GM23248 (cell line): Measurements from ENCODE around the gene DPH3. TPM values are rescaled to one million over a fixed set of nuclear protein-coding genes. Genes with fewer than 3 reads are reported as not detected.

ENCODE experiments used
- DNase-seq: peaks from one replicate; pipeline ENCODE4 v3.0.0-alpha.2; 2015
- H2AFZ ChIP-seq: fragments of 200-600 bp; sonication (generic); 2 replicates; pipeline ENCODE4 v1.6.1; 2016; ENCODE audit warnings: antibody characterized with exemption
- H3F3A ChIP-seq: fragments of 200-600 bp; sonication (generic); 2 replicates; pipeline ENCODE4 v1.6.1; 2016; ENCODE audit warnings: mild to moderate bottlenecking, antibody characterized with exemption, mixed run types; ENCODE audit not compliant: insufficient read depth
- H3K27ac ChIP-seq: fragments of 200-600 bp; sonication (generic); 2 replicates; pipeline ENCODE4 v1.5.1; 2016; ENCODE audit warnings: mild to moderate bottlenecking
- H3K27me3 ChIP-seq: fragments of 200-600 bp; sonication (generic); replicated peaks from 2 replicates; pipeline ENCODE4 v1.6.1; 2016; ENCODE audit warnings: mild to moderate bottlenecking; ENCODE audit not compliant: insufficient read depth
- H3K36me3 ChIP-seq: fragments of 200-600 bp; sonication (generic); 2 replicates; pipeline ENCODE4 v1.6.1; 2016; ENCODE audit warnings: low read depth, mild to moderate bottlenecking
- H3K4me1 ChIP-seq: fragments of 200-600 bp; sonication (generic); 2 replicates; pipeline ENCODE4 v1.6.1; 2016; ENCODE audit warnings: mild to moderate bottlenecking; ENCODE audit not compliant: insufficient read depth
- H3K4me2 ChIP-seq: fragments of 200-600 bp; sonication (generic); one replicate; pipeline ENCODE4 v1.6.1; 2016; ENCODE audit warnings: mild to moderate bottlenecking; ENCODE audit not compliant: unreplicated experiment
- H3K4me3 ChIP-seq: fragments of 200-600 bp; sonication (generic); 2 replicates; pipeline ENCODE4 v1.5.1; 2016; ENCODE audit warnings: mild to moderate bottlenecking
- H3K79me2 ChIP-seq: fragments of 200-600 bp; sonication (generic); 2 replicates; pipeline ENCODE4 v1.6.1; 2016; ENCODE audit warnings: mild to moderate bottlenecking; ENCODE audit not compliant: insufficient read depth
- H3K9ac ChIP-seq: fragments of 200-600 bp; sonication (generic); 2 replicates; pipeline ENCODE4 v1.6.1; 2016; ENCODE audit warnings: mild to moderate bottlenecking
- H3K9me2 ChIP-seq: fragments of 200-600 bp; sonication (generic); 2 replicates; pipeline ENCODE4 v1.6.1; 2016; ENCODE audit warnings: mixed run types, mild to moderate bottlenecking, moderate library complexity; ENCODE audit not compliant: insufficient read depth
- H3K9me3 ChIP-seq: fragments of 200-600 bp; sonication (generic); one replicate; pipeline ENCODE4 v1.6.1; 2017; ENCODE audit warnings: low read depth
- H4K20me1 ChIP-seq: fragments of 200-600 bp; sonication (generic); 2 replicates; pipeline ENCODE4 v1.6.0; 2016; ENCODE audit not compliant: insufficient read depth
- EZH2 ChIP-seq: fragments of 200-600 bp; sonication (generic); IDR thresholded peaks from 2 replicates; pipeline ENCODE4 v1.6.1; 2018; ENCODE audit warnings: antibody characterized with exemption, mild to moderate bottlenecking; ENCODE audit not compliant: insufficient read depth, poor library complexity, severe bottlenecking
- EZH2phosphoT487 ChIP-seq: fragments of 200-600 bp; sonication (generic); IDR thresholded peaks from 2 replicates; pipeline ENCODE4 v1.6.1; 2018; ENCODE audit warnings: antibody characterized with exemption, moderate library complexity, mild to moderate bottlenecking, low read depth; ENCODE audit not compliant: insufficient read depth
- WGBS, 2 experiments: methylation state at CpG; one replicate each; pipeline ENCODE4 v1.1.6; 2015 to 2017; ENCODE audit warnings: low lambda C conversion rate in 2 of 2, low coverage in 1 of 2; ENCODE audit errors: missing lambda C conversion rate in 2 of 2; 5-methylcytosine and 5-hydroxymethylcytosine counted together
- in situ Hi-C: fragments of 300-500 bp; cut with MboI; formaldehyde crosslinking; loops from 2 replicates; pipeline ENCODE4 v1.15.0; 2020
- polyA plus RNA-seq: library from polyadenylated mRNA; unstranded; fragments of >200 nt; fragmentation: Nextera tagmentation; extraction: Ambion mirVana; gene quantifications from 2 replicates; pipeline ENCODE4 v1.2.1, GENCODE V29; 2016
- total RNA-seq: library from RNA; depleted of rRNA; stranded (reverse); fragments of >200 nt; shearing (Covaris generic); gene quantifications from 2 replicates; pipeline ENCODE4 v1.2.3, GENCODE V29; 2014

Gene DPH3
- total and polyA plus RNA-seq, 2 experiments from 2014 or later: 27.1 to 51.3 TPM

DNA sequence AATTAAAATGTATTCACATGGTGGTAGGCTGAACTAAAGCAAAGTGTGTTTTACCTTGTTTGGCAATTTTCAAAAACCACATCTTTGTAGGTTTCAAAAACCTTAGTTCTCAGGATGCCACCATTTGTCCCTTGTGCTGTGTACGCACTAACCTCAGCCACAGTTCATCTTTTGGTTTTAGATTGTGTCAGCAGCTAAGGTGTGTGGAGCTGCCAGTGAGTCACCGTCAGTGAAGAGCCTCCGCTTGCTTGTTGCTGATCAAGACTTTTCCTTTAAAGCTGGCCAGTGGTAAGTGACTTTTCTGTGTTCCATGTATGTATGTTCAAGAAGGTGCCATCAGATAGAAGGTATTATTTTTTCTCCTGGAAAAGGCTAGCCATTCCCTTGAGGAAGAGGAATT lies 21.4 kb upstream of the DPH3 start:
- no peaks in the 10 kb centered on the region for H3K27me3 ChIP-seq
- H3K9ac ChIP-seq: no peak overlapping the region
- no peak for TF ChIP-seq EZH2
- TF ChIP-seq EZH2phosphoT487: no peak
- H3K9me2 ChIP-seq: no peaks in the 10 kb centered on the region
- no peaks in the 10 kb centered on the region for H3K79me2 ChIP-seq
- H4K20me1 ChIP-seq: no peaks in the 10 kb centered on the region
- 100% methylated on average over 3 of the region's 3 CpGs for WGBS, 2 experiments
- H3K36me3 ChIP-seq: no peaks in the 10 kb centered on the region
- H3F3A ChIP-seq: peaks cover 13% of the 10 kb centered on the region; the same call in 1 of the 2 replicates
- no peak overlapping the region for H2AFZ ChIP-seq
- in situ Hi-C loops: loop anchor here (25.0 kb wide), 2 partner anchors 751 to 926 kb away; no protein-coding TSS in a partner anchor
- no peak overlapping the region for H3K27ac ChIP-seq
- H3K4me2 ChIP-seq: no peak overlapping the region
- peaks cover 18% of the 10 kb centered on the region for H3K4me1 ChIP-seq
- DNase-seq: no peak
- H3K9me3 ChIP-seq: no peaks in the 10 kb centered on the region
- no peak overlapping the region for H3K4me3 ChIP-seq

DNA sequence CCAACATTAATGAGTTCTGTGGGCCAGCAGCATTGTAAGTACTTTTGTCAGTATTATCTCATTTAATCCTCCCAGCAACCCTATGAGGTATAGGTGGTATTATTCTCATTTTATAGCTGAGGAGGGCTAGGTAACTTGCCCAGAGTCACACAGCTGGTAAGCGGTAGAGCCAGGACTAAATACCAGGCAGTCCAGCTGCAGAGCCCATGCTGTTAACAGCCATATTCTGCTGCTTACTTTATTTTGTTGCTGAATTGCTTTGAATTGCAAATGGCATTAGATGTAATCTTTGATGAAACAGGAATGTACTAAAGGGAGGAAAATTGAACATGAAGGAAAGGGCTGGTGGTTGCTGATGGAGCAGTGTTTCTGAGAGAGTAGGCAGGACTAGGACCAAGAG lies 19.9 kb upstream of the DPH3 start:
- Histone ChIP-seq H3K9me2 (no peaks in the 10 kb centered on the region), H4K20me1 (no peaks in the 10 kb centered on the region), H3K27me3 (no peaks in the 10 kb centered on the region), H3K27ac (no peak overlapping the region), H3K9ac (no peak overlapping the region), H3F3A (peaks cover 7% of the 10 kb centered on the region; the same call in 1 of the 2 replicates), H3K36me3 (no peaks in the 10 kb centered on the region), H2AFZ (no peak overlapping the region), H3K4me3 (no peak overlapping the region), H3K9me3 (no peaks in the 10 kb centered on the region), H3K79me2 (no peaks in the 10 kb centered on the region), H3K4me1 (peaks cover 7% of the 10 kb centered on the region), H3K4me2 (no peak overlapping the region)
- TF ChIP-seq EZH2 (no peak), EZH2phosphoT487 (no peak)
- WGBS, 2 experiments: 97 to 100% methylated on average over 1 of the region's 1 CpG
- in situ Hi-C loops: loop anchor here (25.0 kb wide), 2 partner anchors 753 to 928 kb away; no protein-coding TSS in a partner anchor
- DNase-seq: no peak

GRCh38 chr3:16280671-16281070 lies 15.9 kb upstream of the DPH3 start:
- no peak for DNase-seq
- no peak overlapping the region for H3K9ac ChIP-seq
- H3K79me2 ChIP-seq: no peaks in the 10 kb centered on the region
- in situ Hi-C loops: loop anchor here (25.0 kb wide), 2 partner anchors 757 to 932 kb away; no protein-coding TSS in a partner anchor
- 61 to 73% methylated on average over 2 of the region's 2 CpGs for WGBS, 2 experiments
- H3F3A ChIP-seq: no peaks in the 10 kb centered on the region
- no peak overlapping the region for H2AFZ ChIP-seq
- H3K9me2 ChIP-seq: no peaks in the 10 kb centered on the region
- no peak overlapping the region for H3K27ac ChIP-seq
- no peaks in the 10 kb centered on the region for H3K9me3 ChIP-seq
- no peaks in the 10 kb centered on the region for H4K20me1 ChIP-seq
- H3K4me1 ChIP-seq: no peaks in the 10 kb centered on the region
- no peak overlapping the region for H3K4me3 ChIP-seq
- no peak overlapping the region for H3K4me2 ChIP-seq
- TF ChIP-seq EZH2 (no peak), EZH2phosphoT487 (no peak)
- H3K36me3 ChIP-seq: no peaks in the 10 kb centered on the region
- H3K27me3 ChIP-seq: no peaks in the 10 kb centered on the region

GRCh38 chr3:16279010-16279801 lies 14.5 kb upstream of the DPH3 start:
- H4K20me1 ChIP-seq: no peaks in the 10 kb centered on the region
- H3K79me2 ChIP-seq: no peaks in the 10 kb centered on the region
- H3K4me3 ChIP-seq: no peak overlapping the region
- H3K27ac ChIP-seq: no peak overlapping the region
- no peaks in the 10 kb centered on the region for H3K9me3 ChIP-seq
- TF ChIP-seq EZH2phosphoT487: no peak
- no peak for TF ChIP-seq EZH2
- in situ Hi-C loops: loop anchor here (10.0 to 25.0 kb wide), 3 partner anchors 266 to 933 kb away; no protein-coding TSS in a partner anchor
- no peaks in the 10 kb centered on the region for H3K27me3 ChIP-seq
- H3K9me2 ChIP-seq: no peaks in the 10 kb centered on the region
- H3F3A ChIP-seq: no peaks in the 10 kb centered on the region
- H3K9ac ChIP-seq: no peak overlapping the region
- 57 to 71% methylated on average over 3 of the region's 3 CpGs for WGBS, 2 experiments
- no peak for DNase-seq
- no peaks in the 10 kb centered on the region for H3K36me3 ChIP-seq
- no peak overlapping the region for H2AFZ ChIP-seq
- no peaks in the 10 kb centered on the region for H3K4me1 ChIP-seq
- H3K4me2 ChIP-seq: no peak overlapping the region
